H1 (cell line): ENCODE measurements around the gene CFAP74. TPM values are rescaled to one million over a fixed set of nuclear protein-coding genes. Genes with fewer than 3 reads are reported as not detected.

ENCODE experiments used
- CTCF ChIA-PET: fragments of 300-600 bp; sonication (Branson Sonifier 250); formaldehyde crosslinking; loops from one replicate; lab custom pipeline; 2021; ENCODE audit not compliant: partially characterized antibody; lab: Charles Lee
- POLR2A ChIA-PET: fragments of 300-600 bp; sonication (Branson Sonifier 250); formaldehyde crosslinking; loops from one replicate; lab custom pipeline; 2021; ENCODE audit warnings: inconsistent platforms; ENCODE audit not compliant: partially characterized antibody; lab: Charles Lee
- DNase-seq, 2 experiments: peaks; one replicate each; pipeline versions ENCODE4 v3.0.0 to v3.0.0-alpha.2; 2010 to 2022; ENCODE audit warnings: low spot score in 2 of 2, low read depth in 1 of 2, mixed read lengths in 1 of 2
- FAIRE-seq: peaks from 2 replicates; lab custom pipeline; 2011; peaks lifted over from hg19 to GRCh38; lab: Jason Lieb, UNC
- H2AFZ ChIP-seq: 2 replicates; pipeline ENCODE4 v1.8.1; 2012; ENCODE audit warnings: low read length, inconsistent platforms
- H2AK5ac ChIP-seq: 2 replicates; pipeline ENCODE4 v1.6.1; 2013; ENCODE audit warnings: low read depth, low read length
- H2BK120ac ChIP-seq: replicated peaks from 2 replicates; pipeline ENCODE3; 2013; ENCODE audit warnings: low read depth, low read length, inconsistent platforms
- H2BK12ac ChIP-seq: 2 replicates; pipeline ENCODE4 v1.6.1; 2013; ENCODE audit warnings: low read depth, low read length
- H2BK15ac ChIP-seq: 2 replicates; pipeline ENCODE4 v1.6.1; 2013; ENCODE audit warnings: low read length
- H2BK20ac ChIP-seq: 2 replicates; pipeline ENCODE4 v1.6.1; 2013; ENCODE audit warnings: low read length
- H2BK5ac ChIP-seq: 2 replicates; pipeline ENCODE4 v1.6.1; 2013; ENCODE audit warnings: low read depth, low read length
- H3K14ac ChIP-seq: 2 replicates; pipeline ENCODE4 v1.6.1; 2013; ENCODE audit warnings: inconsistent platforms; ENCODE audit not compliant: insufficient read length
- H3K18ac ChIP-seq: 2 replicates; pipeline ENCODE4 v1.6.1; 2013; ENCODE audit warnings: low read length; ENCODE audit errors: extremely low read depth
- H3K23ac ChIP-seq: 2 replicates; pipeline ENCODE4 v1.6.1; 2013; ENCODE audit warnings: inconsistent platforms; ENCODE audit not compliant: insufficient read length
- H3K23me2 ChIP-seq: 2 replicates; pipeline ENCODE4 v1.6.1; 2013; ENCODE audit warnings: low read depth, low read length
- H3K27ac ChIP-seq: 2 replicates; pipeline ENCODE4 v1.6.1; 2011; ENCODE audit warnings: low read depth, low read length, inconsistent platforms
- H3K27me3 ChIP-seq, 4 experiments: replicated peaks in 1 of 4; 1 replicate in 1 of 4; 2 replicates in 3 of 4; pipeline versions ENCODE4 v1.6.1 to v1.8.1; 2011 to 2013; ENCODE audit warnings: low read length in 3 of 4, mild to moderate bottlenecking in 3 of 4, inconsistent platforms in 2 of 4, mixed read lengths in 2 of 4, moderate library complexity in 1 of 4; ENCODE audit not compliant: control insufficient read depth in 3 of 4, insufficient read depth in 3 of 4; ENCODE audit errors: extremely low read depth in 1 of 4
- H3K36me3 ChIP-seq, 4 experiments: 2 replicates each; pipeline versions ENCODE4 v1.6.1 to v1.8.1; 2011 to 2013; ENCODE audit warnings: mild to moderate bottlenecking in 4 of 4, low read length in 3 of 4, moderate library complexity in 2 of 4, control low read depth in 1 of 4, inconsistent platforms in 1 of 4; ENCODE audit not compliant: insufficient read depth in 4 of 4, control insufficient read depth in 2 of 4
- H3K4ac ChIP-seq: replicated peaks from 2 replicates; pipeline ENCODE3; 2013; ENCODE audit warnings: low read length, low read depth, mixed read lengths, inconsistent platforms; ENCODE audit not compliant: insufficient read length
- H3K4me1 ChIP-seq, 4 experiments: replicated peaks in 1 of 4; 1 replicate in 1 of 4; 2 replicates in 3 of 4; pipeline versions ENCODE4 v1.6.1 to v1.8.1; 2011 to 2013; ENCODE audit warnings: low read length in 3 of 4, inconsistent platforms in 2 of 4, mixed read lengths in 1 of 4; ENCODE audit not compliant: insufficient read depth in 4 of 4, control insufficient read depth in 3 of 4
- H3K4me2 ChIP-seq, 2 experiments: 2 replicates each; pipeline versions ENCODE4 v1.6.1 to v1.8.1; 2011 to 2013; ENCODE audit warnings: low read depth in 2 of 2, low read length in 2 of 2, control low read depth in 1 of 2, inconsistent platforms in 1 of 2, mild to moderate bottlenecking in 1 of 2; ENCODE audit not compliant: insufficient read depth in 1 of 2
- H3K4me3 ChIP-seq, 4 experiments: fragments of 200-600, 300-600 bp in 1 of 4; sonication (generic), shearing (Covaris generic), sonication (Bioruptor Twin) in 1 of 4; 2 replicates each; pipeline versions ENCODE4 v1.5.1 to v1.8.1; 2011 to 2016; ENCODE audit warnings: low read length in 4 of 4, low read depth in 3 of 4, control low read depth in 2 of 4, inconsistent platforms in 2 of 4, mild to moderate bottlenecking in 2 of 4, mixed read lengths in 1 of 4, moderate library complexity in 1 of 4; ENCODE audit not compliant: insufficient read depth in 2 of 4; ENCODE audit errors: extremely low read depth in 1 of 4
- H3K56ac ChIP-seq: replicated peaks from 2 replicates; pipeline ENCODE3; 2013; ENCODE audit warnings: low read depth, mild to moderate bottlenecking, mixed read lengths, low read length, inconsistent platforms; ENCODE audit not compliant: insufficient read length
- H3K79me1 ChIP-seq: 2 replicates; pipeline ENCODE4 v1.6.1; 2013; ENCODE audit warnings: low read depth, low read length, control low read depth
- H3K79me2 ChIP-seq, 2 experiments: 2 replicates each; pipeline versions ENCODE4 v1.6.1 to v1.8.1; 2012 to 2013; ENCODE audit warnings: low read length in 2 of 2, mild to moderate bottlenecking in 2 of 2, inconsistent platforms in 1 of 2; ENCODE audit not compliant: insufficient read depth in 2 of 2, control insufficient read depth in 1 of 2
- H3K9ac ChIP-seq, 4 experiments: replicated peaks in 1 of 4; 1 replicate in 1 of 4; 2 replicates in 3 of 4; pipeline versions ENCODE4 v1.6.1 to v1.8.1; 2011 to 2013; ENCODE audit warnings: low read depth in 3 of 4, low read length in 3 of 4, control low read depth in 2 of 4, mild to moderate bottlenecking in 2 of 4, moderate library complexity in 2 of 4, inconsistent platforms in 1 of 4; ENCODE audit errors: extremely low read depth in 1 of 4
- H3K9me3 ChIP-seq, 2 experiments: 2 replicates each; pipeline versions ENCODE4 v1.6.1 to v1.8.1; 2012 to 2013; ENCODE audit warnings: mild to moderate bottlenecking in 2 of 2, moderate library complexity in 2 of 2, control low read depth in 1 of 2, inconsistent platforms in 1 of 2, low read depth in 1 of 2, low read length in 1 of 2, mixed read lengths in 1 of 2; ENCODE audit not compliant: insufficient read depth in 2 of 2
- H4K20me1 ChIP-seq, 2 experiments: replicated peaks in 1 of 2; 2 replicates each; pipeline versions ENCODE3 to v1.8.1; 2011 to 2013; ENCODE audit warnings: inconsistent platforms in 2 of 2, low read length in 2 of 2, mild to moderate bottlenecking in 1 of 2; ENCODE audit not compliant: insufficient read depth in 2 of 2, control insufficient read depth in 1 of 2
- H4K5ac ChIP-seq: 2 replicates; pipeline ENCODE4 v1.6.1; 2013; ENCODE audit warnings: low read length, low read depth, mixed read lengths, inconsistent platforms; ENCODE audit not compliant: insufficient read length
- H4K8ac ChIP-seq: 2 replicates; pipeline ENCODE4 v1.8.0; 2013; ENCODE audit warnings: mild to moderate bottlenecking, moderate library complexity, low read length, inconsistent platforms; ENCODE audit not compliant: insufficient read depth; ENCODE audit errors: extremely low read depth
- H4K91ac ChIP-seq: replicated peaks from 2 replicates; pipeline ENCODE3; 2013; ENCODE audit warnings: low read length, mixed read lengths, inconsistent platforms; ENCODE audit not compliant: insufficient read length
- CTCF ChIP-seq, 3 experiments: IDR thresholded peaks; 1 replicate in 2 of 3; 2 replicates in 1 of 3; pipeline versions ENCODE4 v1.5.1 to v1.6.1; 2011; ENCODE audit warnings: low read length in 3 of 3, mild to moderate bottlenecking in 3 of 3, inconsistent platforms in 2 of 3, low read depth in 1 of 3, moderate library complexity in 1 of 3; ENCODE audit not compliant: insufficient read depth in 1 of 3; ENCODE audit errors: control extremely low read depth in 1 of 3
- RAD21 ChIP-seq, 2 experiments: IDR thresholded peaks in 1 of 2; conservative IDR thresholded peaks in 1 of 2; 2 replicates each; pipeline ENCODE4 v1.6.1; 2011; ENCODE audit warnings: low read depth in 2 of 2, low read length in 2 of 2, improper control_type of control experiment in 1 of 2, inconsistent platforms in 1 of 2, mild to moderate bottlenecking in 1 of 2, moderate library complexity in 1 of 2
- SRF ChIP-seq: IDR thresholded peaks from 2 replicates; pipeline ENCODE4 v1.6.1; 2011; ENCODE audit warnings: mild to moderate bottlenecking, low read depth, low read length, moderate library complexity
- WGBS, 2 experiments: shearing (Covaris generic) in 1 of 2; methylation state at CpG; one replicate each; pipeline versions ENCODE4 v1.1.6 to v1.1.7; 2013 to 2015; ENCODE audit warnings: low lambda C conversion rate in 2 of 2, mixed read lengths in 2 of 2, inconsistent platforms in 1 of 2, low coverage in 1 of 2, missing lambda C conversion rate in 1 of 2; ENCODE audit not compliant: insufficient replicate concordance in 2 of 2, insufficient coverage in 1 of 2, insufficient read length in 1 of 2; ENCODE audit errors: extremely low coverage in 1 of 2, missing lambda C conversion rate in 1 of 2; 5-methylcytosine and 5-hydroxymethylcytosine counted together
- polyA plus RNA-seq, 7 experiments: library from polyadenylated mRNA; depleted of rRNA in 3 of 7; stranded (reverse) in 5 of 7; unstranded in 2 of 7; fragments of >200 nt in 5 of 7; fragments of 200-250 nt in 2 of 7; gene quantifications; 1 replicate in 5 of 7; 2 replicates in 1 of 7; 4 replicates in 1 of 7; pipeline versions ENCODE4 v1.2.1 to v1.2.3, GENCODE V29; 2011 to 2013; ENCODE audit warnings: missing spikeins in 2 of 7, mixed read lengths in 2 of 7
- total RNA-seq: library from RNA; stranded (reverse); fragmentation: NEBNext Ultra II Directional; extraction: Animal tissue kit (Norgen Biotek cat#: 25700); gene quantifications from 2 replicates; pipeline ENCODE4 v1.2.1, GENCODE V29; 2021

The CFAP74 gene
- total and polyA plus RNA-seq, 2 of the 8 experiments (the other 6 are each of a cell fraction or from before 2014, with no cell fraction given) = 0.09 to 0.20 TPM

- ChIA-PET CTCF (interaction anchor here (0.9 to 7.0 kb wide), 17 partner anchors 8 to 150 kb away, joined by 3 to 64 read pairs (median 4); partner anchors contain the start of gene CALML6), POLR2A (interaction anchor here (1.1 to 1.7 kb wide), 5 partner anchors 8 to 36 kb away, joined by 3 to 8 read pairs (median 5); no protein-coding TSS in a partner anchor)
- Histone ChIP-seq H4K8ac (0 out of 2 replicates have a peak overlapping the region, but pooled peaks have one; percentile 3), H2AFZ (no peak overlapping the region), H3K27ac (no peak overlapping the region), H4K91ac (peak overlapping the region; percentile 65), H3K27me3 (no peaks in the 10 kb centered on the region; a peak in 1 of 7 replicates), H3K56ac (no peak overlapping the region), H3K9me3 (no peaks in the 10 kb centered on the region), H2BK12ac (peak overlapping the region; percentile 68; the same call in 1 of the 2 replicates), H3K79me1 (no peaks in the 10 kb centered on the region), H2BK5ac (no peak overlapping the region; the same call in 1 of the 2 replicates), H4K5ac (no peak overlapping the region), H3K23me2 (no peaks in the 10 kb centered on the region), H3K4ac (no peak overlapping the region), H3K18ac (0 out of 2 replicates have a peak overlapping the region, but pooled peaks have one; percentile 44), H3K79me2 (no peaks in the 10 kb centered on the region), H2BK20ac (no peak overlapping the region), H3K4me3 (no peak overlapping the region), H3K36me3 (no peaks in the 10 kb centered on the region), H4K20me1 (peaks cover 0 to 6% of the 10 kb centered on the region in 2 experiments), H2AK5ac (no peak overlapping the region), H3K23ac (no peak overlapping the region), H2BK15ac (no peak overlapping the region), H3K9ac (no peak overlapping the region), H3K14ac (no peak overlapping the region), H3K4me2 (no peak overlapping the region), H2BK120ac (peak overlapping the region; percentile 63), H3K4me1 (peaks cover 0 to 19% (median 8%) of the 10 kb centered on the region in 4 experiments; a peak in 6 of 7 replicates)
- TF ChIP-seq RAD21 (IDR thresholded peaks at IDR 0.05 in 1 of 2, conservative IDR thresholded peaks at IDR 0.05 in 1 of 2; ENCODE audit: low read depth in 2 of 2, low read length in 2 of 2) (peak in 1 of 2 experiments; percentile 21; a peak in 2 of 4 replicates), SRF (no peak), CTCF (IDR thresholded peaks at IDR 0.05; ENCODE audit: control extremely low read depth in 1 of 3, insufficient read depth in 1 of 3, low read depth in 1 of 3, low read length in 3 of 3) (peak in 2 of 3 experiments; percentile 36 to 47; a peak in 2 of 4 replicates)
- no peak for DNase-seq
- 82% methylated on average over 16 of the region's 16 CpGs; no CpG with 5 or more reads in 1 of the 2 experiments for WGBS, 2 experiments
- no peak for FAIRE-seq
Measured at GRCh38 chr1:1899266-1899966, 104.2 kb downstream of the CFAP74 start.
